NB4 (cell line): ENCODE measurements around the gene LURAP1L.

Experiments used
- DNase-seq: peaks from one replicate; pipeline ENCODE4 v3.0.0; 2010; ENCODE audit warnings: low read depth
- H3K4me3 ChIP-seq: one replicate; pipeline ENCODE4 v1.5.1; 2011; ENCODE audit warnings: mild to moderate bottlenecking, low read depth, low read length, moderate library complexity
- CTCF ChIP-seq: IDR thresholded peaks from one replicate; pipeline ENCODE4 v1.5.1; 2012; ENCODE audit warnings: low read depth, low read length
- MAX ChIP-seq: IDR thresholded peaks from 2 replicates; pipeline ENCODE4 v1.6.1; 2011; ENCODE audit warnings: low read depth, low read length
- MYC ChIP-seq: IDR thresholded peaks from 2 replicates; pipeline ENCODE4 v1.6.1; 2011; ENCODE audit warnings: low read depth, low read length
- POLR2A ChIP-seq: IDR thresholded peaks from 2 replicates; pipeline ENCODE4 v1.6.1; 2011; ENCODE audit warnings: mild to moderate bottlenecking; ENCODE audit not compliant: insufficient read length; ENCODE audit errors: extremely low read depth

LURAP1L gene

GRCh38 chr9:12853051-12853450 is 78.2 kb downstream of the LURAP1L start:
- TF ChIP-seq POLR2A, result no peak
- no peak for TF ChIP-seq MAX
- TF ChIP-seq MYC, result no peak
- TF ChIP-seq CTCF, result no peak
- DNase-seq, result no peak
- H3K4me3 ChIP-seq, result no peak overlapping the region

- no peak for DNase-seq
- TF ChIP-seq CTCF (no peak), MYC (no peak), MAX (no peak), POLR2A (no peak)
- no peak overlapping the region for H3K4me3 ChIP-seq
These were observed 79.4 kb downstream of the LURAP1L start for GRCh38 chr9:12854221-12854620.

GRCh38 chr9:12855066-12855465 is 80.2 kb downstream of the LURAP1L start:
- TF ChIP-seq MYC, result no peak
- no peak for TF ChIP-seq CTCF
- TF ChIP-seq POLR2A, result no peak
- TF ChIP-seq MAX, result no peak
- no peak overlapping the region for H3K4me3 ChIP-seq
- no peak for DNase-seq

GRCh38 chr9:12856603-12857002 is 81.8 kb downstream of the LURAP1L start:
- TF ChIP-seq CTCF (no peak), MAX (no peak), POLR2A (no peak), MYC (no peak)
- DNase-seq, result no peak
- H3K4me3 ChIP-seq, result no peak overlapping the region

- TF ChIP-seq MYC (no peak), MAX (no peak)
- no peak for DNase-seq
- H3K4me3 ChIP-seq, result no peak overlapping the region
These were observed 85.0 kb downstream of the LURAP1L start for GRCh38 chr9:12859704-12860251.

GRCh38 chr9:12860998-12861397 is 86.2 kb downstream of the LURAP1L start:
- H3K4me3 ChIP-seq, result no peak overlapping the region
- TF ChIP-seq POLR2A (no peak), MYC (no peak), CTCF (no peak), MAX (no peak)
- no peak for DNase-seq
